Activated T-cell treated with anti-CD3 and anti-CD28 coated beads, Interleukin-2, amount 50 U/mL, for 4 hours (primary cell): ENCODE results near the gene RAD51D. TPM values are rescaled to one million over a fixed set of nuclear protein-coding genes. Genes with fewer than 3 reads are reported as not detected.
"Not testable (repeated sequence)": the region's sequence is repeated elsewhere in the genome, so short reads cannot be mapped to it uniquely, and the experiment has no call there.

Experiments used
- ATAC-seq, 2 donors: fragments of 200-7000 bp; cut with Tn5 transposase; one replicate each; pipeline ENCODE4 v1.10.0; 2021
- DNase-seq: peaks from one replicate; pipeline ENCODE4 v3.0.0-alpha.2; 2020
- H3K27me3 Mint-ChIP-seq: one replicate; pipeline ENCODE4 v1.8.0; 2021; ENCODE audit warnings: low read depth, mixed read lengths
- H3K36me3 Mint-ChIP-seq: one replicate; pipeline ENCODE4 v1.8.0; 2022; ENCODE audit warnings: mixed read lengths; ENCODE audit not compliant: insufficient read depth
- H3K4me1 Mint-ChIP-seq: one replicate; pipeline ENCODE4 v1.8.0; 2021; ENCODE audit warnings: low read depth, mixed read lengths
- H3K4me3 Mint-ChIP-seq: one replicate; pipeline ENCODE4 v1.8.0; 2021; ENCODE audit warnings: mild to moderate bottlenecking, moderate library complexity, mixed read lengths
- H3K9me3 Mint-ChIP-seq: one replicate; pipeline ENCODE4 v1.8.0; 2021; ENCODE audit warnings: mixed read lengths
- total RNA-seq, 3 donors: library from RNA; stranded (reverse); gene quantifications; one replicate each; pipeline ENCODE4 v1.2.1, GENCODE V29; 2021

Gene RAD51D
- total RNA-seq, 3 donors from 2014 or later, result 20.6 to 24.5 (median 23.4) TPM

GRCh38 chr17:35052780-35053179, 66.9 kb downstream of the RAD51D start:
- peaks cover 13% of the 10 kb centered on the region for H3K36me3 Mint-ChIP-seq
- H3K4me3 Mint-ChIP-seq, result no peak overlapping the region
- no peaks in the 10 kb centered on the region for H3K27me3 Mint-ChIP-seq
- H3K9me3 Mint-ChIP-seq, result no peaks in the 10 kb centered on the region
- DNase-seq (no peak), ATAC-seq (no peak)
- peaks cover 77% of the 10 kb centered on the region for H3K4me1 Mint-ChIP-seq

- ATAC-seq, result peak in 1 of 2 donors; percentile 19
- peaks cover 10% of the 10 kb centered on the region for H3K36me3 Mint-ChIP-seq
- peaks cover 77% of the 10 kb centered on the region for H3K4me1 Mint-ChIP-seq
- no peaks in the 10 kb centered on the region for H3K9me3 Mint-ChIP-seq
- H3K27me3 Mint-ChIP-seq, result no peaks in the 10 kb centered on the region
- H3K4me3 Mint-ChIP-seq, result peak overlapping the region; percentile 25
- DNase-seq, result no peak
These were observed 67.4 kb downstream of the RAD51D start for GRCh38 chr17:35052241-35052610.

- Mint-ChIP-seq H3K4me1 (peaks cover 79% of the 10 kb centered on the region), H3K27me3 (no peaks in the 10 kb centered on the region), H3K36me3 (peaks cover 10% of the 10 kb centered on the region), H3K9me3 (no peaks in the 10 kb centered on the region), H3K4me3 (peak overlapping the region; percentile 25)
- ATAC-seq (no peak), DNase-seq (no peak)
These were observed 68.0 kb downstream of the RAD51D start for GRCh38 chr17:35051579-35052240.

DNA sequence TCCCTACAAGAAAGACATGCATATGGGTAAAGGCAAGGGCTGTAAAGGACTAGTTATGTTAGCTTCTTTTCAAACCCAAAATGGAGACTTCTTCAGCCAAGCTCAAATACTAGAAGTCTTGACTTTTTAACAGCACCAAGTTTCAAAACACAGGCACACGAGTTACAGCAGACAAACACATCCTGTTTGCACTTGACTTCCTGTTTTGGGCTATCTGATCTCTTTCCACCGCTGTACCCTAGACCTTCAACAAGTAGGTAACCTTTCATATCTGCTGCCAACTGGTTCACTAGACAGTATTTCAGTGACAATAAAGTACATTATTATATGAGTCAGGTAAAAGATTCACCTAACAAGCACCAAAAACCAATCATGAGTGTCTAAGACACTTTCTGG, 68.5 kb downstream of the RAD51D start:
- peak; percentile 9 to 16 for ATAC-seq
- Mint-ChIP-seq H3K4me3 (peak overlapping the region; percentile 25), H3K27me3 (no peaks in the 10 kb centered on the region), H3K36me3 (peaks cover 10% of the 10 kb centered on the region), H3K9me3 (no peaks in the 10 kb centered on the region), H3K4me1 (peaks cover 81% of the 10 kb centered on the region)
- peak; percentile 11 for DNase-seq

DNA sequence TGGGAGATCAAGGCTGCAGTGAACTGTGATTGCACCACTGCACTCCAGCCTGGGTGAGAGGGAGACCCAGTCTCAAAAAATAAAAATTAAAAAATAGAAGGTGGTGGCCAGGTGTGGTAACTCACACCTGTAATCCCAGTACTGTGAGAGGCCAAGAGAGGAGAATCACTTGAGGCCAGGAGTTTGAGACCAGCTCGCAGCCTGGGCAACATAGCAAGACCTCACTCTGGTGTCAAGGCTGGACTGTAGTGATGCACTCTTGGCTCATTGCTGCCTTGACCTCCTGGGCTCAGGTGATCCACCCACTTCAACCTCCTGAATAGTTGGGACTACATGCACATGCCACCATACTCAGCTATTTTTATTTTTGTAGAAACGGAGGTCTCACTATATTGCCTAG, 69.5 kb downstream of the RAD51D start:
- Mint-ChIP-seq H3K27me3 (no peaks in the 10 kb centered on the region), H3K4me3 (no peak overlapping the region), H3K4me1 (peaks cover 86% of the 10 kb centered on the region), H3K9me3 (no peaks in the 10 kb centered on the region), H3K36me3 (peaks cover 7% of the 10 kb centered on the region)
- DNase-seq (no peak), ATAC-seq (no peak)

GRCh38 chr17:35048685-35049379, 70.8 kb downstream of the RAD51D start:
- Mint-ChIP-seq H3K9me3 (no peaks in the 10 kb centered on the region), H3K36me3 (peaks cover 5% of the 10 kb centered on the region), H3K27me3 (no peaks in the 10 kb centered on the region), H3K4me3 (peak overlapping the region; percentile 19), H3K4me1 (peaks cover 89% of the 10 kb centered on the region)
- no peak for DNase-seq
- ATAC-seq, result no peak

DNA sequence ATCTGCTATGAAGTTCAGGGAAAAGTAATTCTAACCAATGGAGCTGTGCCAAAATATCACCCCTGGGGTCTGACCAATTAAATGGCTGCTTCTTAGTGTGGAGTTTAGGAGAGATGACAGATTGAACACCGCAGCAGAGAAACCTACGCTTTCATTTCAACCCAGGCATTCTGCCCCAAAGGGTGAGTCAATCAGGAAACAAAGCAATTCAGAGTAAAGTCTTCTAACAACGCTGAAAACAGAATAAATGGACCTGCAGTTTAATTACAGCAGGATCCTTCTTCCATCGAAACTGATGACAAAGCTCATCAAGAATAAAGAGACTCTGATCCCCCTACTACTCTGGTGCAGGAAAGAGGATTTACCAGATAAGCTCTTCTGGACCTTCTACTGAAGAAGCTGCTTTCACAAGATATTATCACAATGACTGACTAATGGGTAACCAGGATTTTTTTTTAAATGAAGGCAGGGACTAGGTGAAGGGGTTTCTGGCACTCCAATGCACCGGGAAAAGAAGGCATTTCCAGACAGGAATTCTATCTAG, 72.8 kb downstream of the RAD51D start:
- DNase-seq, result peak; percentile 53
- peaks cover 8% of the 10 kb centered on the region for H3K36me3 Mint-ChIP-seq
- H3K4me3 Mint-ChIP-seq, result peak overlapping the region; percentile 75
- H3K4me1 Mint-ChIP-seq, result peaks cover 83% of the 10 kb centered on the region
- no peaks in the 10 kb centered on the region for H3K27me3 Mint-ChIP-seq
- ATAC-seq, result peak; percentile 94 to 96
- H3K9me3 Mint-ChIP-seq, result no peaks in the 10 kb centered on the region

DNA sequence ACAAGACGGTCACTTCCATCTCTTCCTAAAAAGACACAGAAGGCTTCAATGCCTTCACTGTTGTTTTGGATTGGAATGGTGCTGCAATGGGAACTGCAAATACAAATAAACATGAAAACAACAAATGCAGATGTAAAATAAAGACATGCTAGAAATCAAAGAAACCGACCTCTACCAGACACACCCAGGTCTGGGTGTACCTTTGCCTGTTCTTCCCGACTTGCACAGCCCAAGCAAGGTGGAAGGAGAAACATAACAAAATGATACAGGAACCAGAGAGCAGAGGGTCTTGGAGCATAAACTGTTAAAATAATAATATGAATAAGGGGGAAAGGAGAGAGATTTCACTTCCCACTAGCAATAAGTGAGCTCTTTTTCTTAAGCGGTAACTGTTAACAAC, 73.4 kb downstream of the RAD51D start:
- no peak for DNase-seq
- H3K4me1 Mint-ChIP-seq, result peaks cover 78% of the 10 kb centered on the region

GRCh38 chr17:35045458-35045979, 74.1 kb downstream of the RAD51D start:
- peaks cover 10% of the 10 kb centered on the region for H3K36me3 Mint-ChIP-seq
- not testable (repeated sequence) for H3K27me3 Mint-ChIP-seq, DNase-seq, ATAC-seq, H3K9me3 Mint-ChIP-seq
- H3K4me3 Mint-ChIP-seq, result peak overlapping the region; percentile 75
- peaks cover 76% of the 10 kb centered on the region for H3K4me1 Mint-ChIP-seq

More for the DNA sequence above, 73.4 kb downstream of the RAD51D start:
- peaks cover 8% of the 10 kb centered on the region for H3K36me3 Mint-ChIP-seq
- H3K27me3 Mint-ChIP-seq, result no peaks in the 10 kb centered on the region
- peak overlapping the region; percentile 75 for H3K4me3 Mint-ChIP-seq
- no peak for ATAC-seq
- H3K9me3 Mint-ChIP-seq, result no peaks in the 10 kb centered on the region

DNA sequence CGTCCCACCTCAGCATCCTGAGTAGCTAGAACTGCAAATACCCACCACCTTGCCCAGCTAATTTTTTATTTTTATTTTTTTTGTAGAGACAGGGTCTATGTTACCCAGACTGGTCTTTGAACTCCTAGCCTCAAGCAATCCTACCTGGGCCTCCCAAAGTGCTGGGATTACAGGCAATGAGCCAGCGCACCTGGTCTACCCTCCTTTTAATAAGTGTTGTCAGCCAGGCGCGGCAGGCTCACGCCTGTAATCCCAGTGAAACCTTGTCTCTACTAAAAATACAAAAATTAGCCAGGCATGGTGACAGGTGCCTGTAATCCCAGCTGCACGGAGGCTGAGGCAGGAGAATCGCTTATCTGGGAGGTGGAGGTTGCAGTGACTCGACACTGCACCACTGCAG, 75.5 kb downstream of the RAD51D start:
- no peak overlapping the region for H3K4me3 Mint-ChIP-seq
- DNase-seq, result no peak
- H3K27me3 Mint-ChIP-seq, result no peaks in the 10 kb centered on the region
- ATAC-seq, result no peak
- peaks cover 69% of the 10 kb centered on the region for H3K4me1 Mint-ChIP-seq
- peaks cover 14% of the 10 kb centered on the region for H3K36me3 Mint-ChIP-seq
- H3K9me3 Mint-ChIP-seq, result no peaks in the 10 kb centered on the region

Other genes with a start within 250 kb of the RAD51D start
- gene CCT6B, start 158.4 kb downstream of the RAD51D start, total RNA-seq, result 1 to 10 TPM in 1 of 3 donors, under 1 TPM in 2; 0.51 to 1.0 (median 0.95) TPM
- 10 to 100 TPM; 22.7 to 24.5 (median 22.8) TPM for gene ZNF830, start 158.3 kb downstream of the RAD51D start, total RNA-seq
- 10 to 100 TPM; 54.3 to 63.9 (median 58.2) TPM for gene LIG3, start 139.3 kb downstream of the RAD51D start, total RNA-seq
- 10 to 100 TPM; 19.6 to 28.2 (median 20.3) TPM for gene RFFL, start 56.2 kb downstream of the RAD51D start, total RNA-seq
- not detected for gene FNDC8, start 1.8 kb upstream of the RAD51D start, total RNA-seq
- 10 to 100 TPM; 72.8 to 85.7 (median 85.3) TPM for gene NLE1, start 22.4 kb upstream of the RAD51D start, total RNA-seq
- gene UNC45B, start 28.0 kb upstream of the RAD51D start, total RNA-seq, result not detected
- not detected for gene SLC35G3, start 74.5 kb upstream of the RAD51D start, total RNA-seq
- 10 to 100 TPM in 1 of 3 donors, 1 to 10 TPM in 2; 5.2 to 16.2 (median 8.0) TPM for gene SLFN5, start 123.2 kb upstream of the RAD51D start, total RNA-seq